ENCODE data around the gene DOCK2. TPM values are rescaled to one million over a fixed set of nuclear protein-coding genes. Genes with fewer than 3 reads are reported as not detected.
A peak's percentile ranks its signal among the peaks of the same experiment; 100 is the strongest.

The DOCK2 gene
- total and polyA plus RNA-seq, 2 donors (not counting 1 experiment from before 2014, with no cell fraction given) = 1.1 to 8.9 TPM

GRCh38 chr5:170076211-170076610 is 439.1 kb downstream of the DOCK2 start:
- no peaks in the 10 kb centered on the region for H4K20me1 ChIP-seq (ENCODE audit: control insufficient read depth, extremely low read depth, insufficient read depth, low read length)
- peak in 1 of 2 donors; percentile 16 for DNase-seq (ENCODE audit: low read depth in 2 of 2)

DNA sequence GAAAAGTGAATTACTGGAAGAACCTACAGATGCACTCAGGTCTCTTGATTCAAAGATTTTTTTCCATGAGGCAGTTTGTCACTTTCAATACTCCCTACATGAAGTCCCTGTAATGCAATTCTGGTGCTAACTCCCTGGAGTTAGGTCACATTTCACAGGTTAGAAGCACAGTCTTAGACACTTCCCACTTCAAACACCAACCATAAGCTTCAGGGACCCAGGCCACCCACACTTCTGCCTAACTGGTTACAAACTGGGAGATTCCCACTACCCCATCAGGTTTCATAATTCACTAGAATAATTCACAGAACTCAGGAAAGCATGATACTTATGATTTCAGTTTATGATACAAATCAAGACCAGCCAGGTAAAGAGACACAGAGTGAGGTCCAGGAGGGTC is 439.7 kb downstream of the DOCK2 start:
- DNase-seq (ENCODE audit: low read depth in 2 of 2) = no peak
- no peaks in the 10 kb centered on the region for H3K36me3 ChIP-seq (ENCODE audit: control insufficient read depth, insufficient read depth, low read length)
- no peak for TF ChIP-seq EZH2 (IDR thresholded peaks at IDR 0.05; ENCODE audit: low read length, missing control alignments)
- TF ChIP-seq, protein P1, sequence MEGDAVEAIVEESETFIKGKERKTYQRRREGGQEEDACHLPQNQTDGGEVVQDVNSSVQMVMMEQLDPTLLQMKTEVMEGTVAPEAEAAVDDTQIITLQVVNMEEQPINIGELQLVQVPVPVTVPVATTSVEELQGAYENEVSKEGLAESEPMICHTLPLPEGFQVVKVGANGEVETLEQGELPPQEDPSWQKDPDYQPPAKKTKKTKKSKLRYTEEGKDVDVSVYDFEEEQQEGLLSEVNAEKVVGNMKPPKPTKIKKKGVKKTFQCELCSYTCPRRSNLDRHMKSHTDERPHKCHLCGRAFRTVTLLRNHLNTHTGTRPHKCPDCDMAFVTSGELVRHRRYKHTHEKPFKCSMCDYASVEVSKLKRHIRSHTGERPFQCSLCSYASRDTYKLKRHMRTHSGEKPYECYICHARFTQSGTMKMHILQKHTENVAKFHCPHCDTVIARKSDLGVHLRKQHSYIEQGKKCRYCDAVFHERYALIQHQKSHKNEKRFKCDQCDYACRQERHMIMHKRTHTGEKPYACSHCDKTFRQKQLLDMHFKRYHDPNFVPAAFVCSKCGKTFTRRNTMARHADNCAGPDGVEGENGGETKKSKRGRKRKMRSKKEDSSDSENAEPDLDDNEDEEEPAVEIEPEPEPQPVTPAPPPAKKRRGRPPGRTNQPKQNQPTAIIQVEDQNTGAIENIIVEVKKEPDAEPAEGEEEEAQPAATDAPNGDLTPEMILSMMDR (conservative IDR thresholded peaks at IDR 0.05 in 1 of 2, IDR thresholded peaks at IDR 0.05 in 1 of 2; ENCODE audit: low read depth in 1 of 2, low read length in 2 of 2) = no peak

More at GRCh38 chr5:170076211-170076610, 439.1 kb downstream of the DOCK2 start:
- Histone ChIP-seq H3K4me3 (replicated peaks in 1 of 4; ENCODE audit: control extremely low read depth in 1 of 4, insufficient read depth in 1 of 4, low read depth in 3 of 4, low read length in 4 of 4) (no peak overlapping the region), H3K4me2 (ENCODE audit: extremely low read depth, insufficient read depth, low read length) (no peak overlapping the region), H2AFZ (ENCODE audit: low read length) (no peak overlapping the region), H3K9ac (ENCODE audit: insufficient read depth, low read length) (no peak overlapping the region), H3K27ac (ENCODE audit: insufficient read depth, low read length) (no peak overlapping the region), H3K9me3 (ENCODE audit: control insufficient read depth, insufficient read depth, low read depth, low read length) (no peaks in the 10 kb centered on the region), H3K27me3 (ENCODE audit: control insufficient read depth, insufficient read depth, low read length) (no peaks in the 10 kb centered on the region), H3K4me1 (ENCODE audit: control insufficient read depth, extremely low read depth, insufficient read depth, low read length) (no peaks in the 10 kb centered on the region), H3K36me3 (ENCODE audit: control insufficient read depth, insufficient read depth, low read length) (no peaks in the 10 kb centered on the region), H3K79me2 (ENCODE audit: control insufficient read depth, insufficient read depth, low read length) (no peaks in the 10 kb centered on the region)
- TF ChIP-seq, protein P1 (conservative IDR thresholded peaks at IDR 0.05 in 1 of 2, IDR thresholded peaks at IDR 0.05 in 1 of 2; ENCODE audit: low read depth in 1 of 2, low read length in 2 of 2) = no peak
- TF ChIP-seq EZH2 (IDR thresholded peaks at IDR 0.05; ENCODE audit: low read length, missing control alignments) = no peak

DNA sequence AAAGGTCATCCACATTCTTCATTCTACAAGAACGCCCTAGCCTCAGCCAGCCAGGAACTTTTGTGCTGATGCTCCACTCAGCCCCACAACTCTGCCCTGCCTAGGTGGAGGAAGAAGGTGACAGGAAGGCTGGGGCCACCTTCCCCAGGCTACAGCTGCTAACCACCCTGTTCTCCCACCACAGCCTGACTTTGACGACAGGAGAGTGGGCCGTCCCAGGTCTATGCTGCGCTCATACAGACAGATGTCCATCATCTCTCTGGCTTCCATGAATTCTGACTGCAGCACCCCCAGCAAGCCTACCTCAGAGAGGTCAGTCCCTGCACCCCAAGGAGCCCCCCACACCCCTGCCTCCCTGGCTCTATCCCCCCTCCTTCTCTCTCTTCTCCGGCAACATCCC is 440.5 kb downstream of the DOCK2 start:
- Histone ChIP-seq H3K36me3 (ENCODE audit: control insufficient read depth, insufficient read depth, low read length) (no peaks in the 10 kb centered on the region), H2AFZ (ENCODE audit: low read length) (no peak overlapping the region), H3K27ac (ENCODE audit: insufficient read depth, low read length) (no peak overlapping the region), H3K79me2 (ENCODE audit: control insufficient read depth, insufficient read depth, low read length) (no peaks in the 10 kb centered on the region), H3K27me3 (ENCODE audit: control insufficient read depth, insufficient read depth, low read length) (no peaks in the 10 kb centered on the region), H3K9me3 (ENCODE audit: control insufficient read depth, insufficient read depth, low read depth, low read length) (no peaks in the 10 kb centered on the region), H3K4me3 (replicated peaks in 1 of 4; ENCODE audit: control extremely low read depth in 1 of 4, insufficient read depth in 1 of 4, low read depth in 3 of 4, low read length in 4 of 4) (no peak overlapping the region), H3K4me1 (ENCODE audit: control insufficient read depth, extremely low read depth, insufficient read depth, low read length) (no peaks in the 10 kb centered on the region), H4K20me1 (ENCODE audit: control insufficient read depth, extremely low read depth, insufficient read depth, low read length) (no peaks in the 10 kb centered on the region), H3K9ac (ENCODE audit: insufficient read depth, low read length) (no peak overlapping the region), H3K4me2 (ENCODE audit: extremely low read depth, insufficient read depth, low read length) (no peak overlapping the region)
- no peak for DNase-seq (ENCODE audit: low read depth in 2 of 2)
- no peak for TF ChIP-seq EZH2 (IDR thresholded peaks at IDR 0.05; ENCODE audit: low read length, missing control alignments)
- TF ChIP-seq, protein P1 (conservative IDR thresholded peaks at IDR 0.05 in 1 of 2, IDR thresholded peaks at IDR 0.05 in 1 of 2; ENCODE audit: low read depth in 1 of 2, low read length in 2 of 2) = no peak

More for the DNA sequence above, 439.7 kb downstream of the DOCK2 start:
- Histone ChIP-seq H3K9ac (ENCODE audit: insufficient read depth, low read length) (no peak overlapping the region), H3K27ac (ENCODE audit: insufficient read depth, low read length) (no peak overlapping the region), H3K9me3 (ENCODE audit: control insufficient read depth, insufficient read depth, low read depth, low read length) (no peaks in the 10 kb centered on the region), H4K20me1 (ENCODE audit: control insufficient read depth, extremely low read depth, insufficient read depth, low read length) (no peaks in the 10 kb centered on the region), H3K4me3 (replicated peaks in 1 of 4; ENCODE audit: control extremely low read depth in 1 of 4, insufficient read depth in 1 of 4, low read depth in 3 of 4, low read length in 4 of 4) (no peak overlapping the region), H3K27me3 (ENCODE audit: control insufficient read depth, insufficient read depth, low read length) (no peaks in the 10 kb centered on the region), H2AFZ (ENCODE audit: low read length) (no peak overlapping the region), H3K4me2 (ENCODE audit: extremely low read depth, insufficient read depth, low read length) (no peak overlapping the region), H3K4me1 (ENCODE audit: control insufficient read depth, extremely low read depth, insufficient read depth, low read length) (no peaks in the 10 kb centered on the region), H3K79me2 (ENCODE audit: control insufficient read depth, insufficient read depth, low read length) (no peaks in the 10 kb centered on the region)

All from fibroblast of lung (primary cell).